Posterior cingulate gyrus (tissue), 11 donors: Measurements from ENCODE around the gene ERO1B.

Source experiments
- DNase-seq, 10 donors: peaks; one replicate each; pipeline versions ENCODE4 v3.0.0 to v3.0.0-alpha.2; 2020 to 2021; ENCODE audit warnings: mixed read lengths in 3 of 10
- intact Hi-C: fragments of 100-400 bp; cut with DNase I; formaldehyde crosslinking; loops from one replicate; pipeline ENCODE4 v1.15.1; 2023

Gene ERO1B

GRCh38 chr1:236258114-236258622 lies 23.6 kb downstream of the ERO1B start:
- DNase-seq = no peak
- intact Hi-C loops = no loop called here

DNA sequence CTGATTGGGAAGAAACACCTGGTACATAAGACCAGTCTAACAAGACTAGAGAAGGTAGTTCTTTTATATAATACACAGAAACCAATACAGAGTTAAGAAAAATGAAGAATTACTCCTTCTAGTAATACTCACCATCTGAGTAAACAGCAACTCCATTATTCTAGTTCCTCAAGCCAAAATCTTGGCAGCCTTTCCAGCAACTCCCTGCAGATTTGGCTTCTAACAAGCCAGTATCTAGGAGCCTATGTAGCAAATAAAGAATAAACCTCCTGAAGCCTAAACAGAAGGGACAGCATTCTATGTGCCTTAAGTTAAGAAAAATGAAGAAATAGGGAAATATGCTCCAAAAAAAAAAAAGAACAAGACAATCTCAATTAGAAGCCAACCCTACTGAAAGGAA lies 24.5 kb downstream of the ERO1B start:
- intact Hi-C loops = no loop called here
- no peak for DNase-seq

- intact Hi-C loops = no loop called here
- no peak for DNase-seq
These were observed 27.7 kb downstream of the ERO1B start for GRCh38 chr1:236253918-236254637.

DNA sequence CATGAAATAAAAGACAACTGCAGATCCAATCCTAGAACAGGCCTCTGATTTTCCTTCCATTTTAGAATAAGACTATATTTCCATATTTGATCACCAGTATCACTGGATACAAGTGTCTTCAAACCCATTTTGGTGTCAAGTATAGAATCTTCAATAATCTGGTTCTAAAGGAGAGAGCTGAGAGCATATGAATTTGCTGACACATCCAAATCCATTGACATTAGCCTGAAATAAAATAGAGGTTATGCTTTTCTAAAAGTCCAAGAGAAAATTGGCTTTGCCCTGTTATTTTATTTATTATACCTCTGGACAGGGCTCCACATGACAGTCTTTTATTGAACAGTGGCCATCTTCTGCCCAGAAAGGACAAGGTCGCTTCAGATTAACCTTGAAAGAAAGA lies 28.6 kb downstream of the ERO1B start:
- intact Hi-C loops = no loop called here
- no peak for DNase-seq

DNA sequence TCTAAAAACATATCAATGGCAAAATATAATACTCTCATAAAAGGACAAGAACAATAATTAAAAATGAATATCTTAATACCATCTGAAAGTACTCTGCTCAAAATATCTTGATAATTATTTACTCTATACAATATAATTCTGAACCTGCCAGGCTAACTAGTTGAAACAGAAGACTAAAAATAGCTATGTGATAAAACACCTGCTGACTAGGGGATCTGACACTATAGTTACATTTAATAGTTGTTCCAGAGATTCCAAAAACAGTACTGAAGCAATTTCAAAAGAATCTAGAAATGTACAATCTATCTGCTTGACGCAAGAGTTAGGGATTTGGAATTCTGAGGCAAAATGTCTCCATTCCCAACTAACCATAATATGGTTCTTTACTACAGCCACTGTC lies 30.2 kb downstream of the ERO1B start:
- DNase-seq = no peak
- intact Hi-C loops = no loop called here

- no peak for DNase-seq
- intact Hi-C loops = no loop called here
These were observed 34.5 kb downstream of the ERO1B start for GRCh38 chr1:236247286-236247685.

GRCh38 chr1:236242568-236242967 lies 39.2 kb downstream of the ERO1B start:
- intact Hi-C loops = no loop called here
- no peak for DNase-seq

DNA sequence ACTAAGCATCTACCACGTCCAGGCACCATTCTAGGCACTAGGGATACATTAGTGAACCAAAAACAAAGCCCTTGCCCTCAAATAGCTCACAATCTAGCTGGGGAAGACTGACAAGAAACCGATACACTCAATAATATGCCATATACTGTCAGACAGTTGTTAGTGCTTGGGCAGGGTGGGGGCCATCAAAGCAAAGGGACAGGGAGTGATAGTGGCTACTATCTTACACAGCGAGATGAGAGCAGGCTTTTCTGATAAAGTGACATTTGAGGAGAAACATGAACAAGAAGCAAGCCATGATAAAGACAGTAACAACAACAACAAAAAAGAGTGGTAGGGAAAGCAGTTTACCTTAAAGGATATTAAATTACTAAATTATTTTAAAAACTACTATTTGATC lies 41.1 kb downstream of the ERO1B start:
- DNase-seq = no peak

GRCh38 chr1:236239092-236239585 lies 42.6 kb downstream of the ERO1B start:
- intact Hi-C loops = no loop called here
- no peak for DNase-seq

More for the DNA sequence above, 41.1 kb downstream of the ERO1B start:
- intact Hi-C loops = no loop called here

GRCh38 chr1:236235116-236235515 lies 46.6 kb downstream of the ERO1B start:
- DNase-seq = no peak
- intact Hi-C loops = no loop called here

DNA sequence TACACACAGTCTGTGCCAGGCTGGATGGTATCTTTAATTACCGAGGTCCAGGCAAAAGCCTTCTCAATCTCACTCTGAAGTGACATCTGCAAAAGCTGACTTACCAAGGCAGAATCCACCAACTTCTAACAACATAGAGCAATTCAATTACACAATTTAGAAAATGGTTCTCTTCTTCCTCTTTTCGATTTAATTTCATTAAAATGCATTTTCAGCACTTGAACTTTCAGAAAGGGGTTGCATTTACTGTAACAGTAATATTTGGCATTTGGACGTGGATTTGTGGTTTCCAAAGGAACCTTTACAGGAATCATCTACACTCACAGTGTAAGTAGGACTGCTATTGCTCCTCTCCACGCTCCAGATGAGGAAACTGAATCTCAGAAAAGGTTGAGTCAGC lies 53.3 kb downstream of the ERO1B start:
- intact Hi-C loops = no loop called here
- no peak for DNase-seq

- DNase-seq = no peak
- intact Hi-C loops = no loop called here
These were observed 59.1 kb downstream of the ERO1B start for GRCh38 chr1:236222632-236223031.

DNA sequence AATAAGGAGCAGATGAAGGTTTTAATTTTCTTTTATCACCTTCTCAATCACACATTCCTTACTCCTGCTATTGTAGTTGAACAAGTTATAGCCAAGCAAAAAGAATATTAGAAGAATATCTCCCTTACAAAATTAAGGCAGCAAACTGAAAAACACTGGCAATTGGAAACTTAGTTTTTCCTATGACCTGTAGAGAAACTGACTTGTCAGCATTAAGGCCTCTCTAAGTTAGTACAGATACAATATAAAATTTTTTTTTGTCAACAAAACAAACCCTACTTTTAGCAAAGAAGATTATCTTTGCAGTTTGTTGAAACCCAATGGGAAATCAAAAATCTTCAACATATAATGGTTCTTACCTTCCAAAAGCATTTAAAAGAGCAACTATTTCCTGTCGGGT lies 61.3 kb downstream of the ERO1B start:
- DNase-seq = no peak
- intact Hi-C loops = no loop called here

DNA sequence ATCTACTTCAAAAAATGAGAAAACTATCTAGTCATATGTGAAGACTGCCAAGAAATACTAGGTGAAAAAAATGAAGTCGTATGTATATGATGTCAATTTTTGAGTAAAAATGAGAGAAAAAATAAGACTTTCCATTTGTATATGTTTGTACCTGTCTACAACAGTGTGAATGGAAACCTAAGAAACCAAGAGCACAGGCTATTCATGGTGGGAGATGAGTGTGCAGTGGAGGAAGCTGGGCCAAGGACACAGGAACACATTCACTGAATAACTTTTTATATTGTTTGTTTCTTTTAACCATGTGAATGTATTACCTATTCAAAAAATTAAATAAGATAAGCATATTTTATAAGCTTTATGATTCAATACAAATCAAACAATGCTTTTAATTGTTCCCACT lies 67.0 kb downstream of the ERO1B start:
- no peak for DNase-seq
- intact Hi-C loops = no loop called here

- intact Hi-C loops = no loop called here
- DNase-seq = no peak
These were observed 68.2 kb downstream of the ERO1B start for GRCh38 chr1:236213534-236213933.

- intact Hi-C loops = no loop called here
- DNase-seq = no peak
These were observed 69.9 kb downstream of the ERO1B start for GRCh38 chr1:236211815-236212214.

GRCh38 chr1:236209713-236210112 lies 72.0 kb downstream of the ERO1B start:
- intact Hi-C loops = no loop called here
- DNase-seq = no peak

DNA sequence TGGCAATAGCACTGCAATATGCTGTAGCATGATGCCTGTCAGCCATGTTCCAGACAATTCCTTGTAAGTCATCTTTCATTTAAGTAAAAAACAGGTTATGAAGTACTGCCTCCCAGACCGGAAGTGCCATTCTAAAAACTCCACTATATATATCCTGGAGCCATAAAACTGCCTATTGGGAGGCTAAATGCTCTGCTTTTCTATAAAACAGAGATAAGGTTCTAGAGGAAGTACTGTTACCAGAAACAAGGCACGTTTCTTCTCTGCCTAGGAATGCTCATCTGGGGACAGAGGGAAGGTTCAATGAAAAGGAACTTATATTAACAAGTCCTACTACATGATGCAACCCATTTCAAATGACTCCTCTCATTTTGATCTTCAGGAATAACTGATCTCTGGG lies 72.6 kb downstream of the ERO1B start:
- no peak for DNase-seq
- intact Hi-C loops = no loop called here

DNA sequence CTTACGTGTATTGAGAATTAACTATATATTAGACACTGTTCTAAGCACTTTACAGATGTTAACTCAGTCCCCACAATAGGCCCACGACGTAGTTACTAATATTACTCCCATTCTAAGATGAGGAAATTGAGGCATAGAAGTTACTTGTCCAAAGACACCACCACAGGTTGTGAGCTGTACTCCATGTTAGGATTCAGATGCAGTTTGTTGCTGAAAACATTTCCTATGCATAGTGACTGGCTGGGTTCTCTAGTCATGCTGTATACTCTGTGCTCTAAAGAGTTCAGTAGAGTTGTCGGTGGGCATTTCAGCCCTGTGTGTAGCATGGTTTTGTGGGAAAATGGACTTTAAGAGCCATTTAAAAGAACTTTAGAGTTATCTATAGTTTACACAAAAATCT lies 74.2 kb downstream of the ERO1B start:
- DNase-seq = no peak
- intact Hi-C loops = no loop called here

DNA sequence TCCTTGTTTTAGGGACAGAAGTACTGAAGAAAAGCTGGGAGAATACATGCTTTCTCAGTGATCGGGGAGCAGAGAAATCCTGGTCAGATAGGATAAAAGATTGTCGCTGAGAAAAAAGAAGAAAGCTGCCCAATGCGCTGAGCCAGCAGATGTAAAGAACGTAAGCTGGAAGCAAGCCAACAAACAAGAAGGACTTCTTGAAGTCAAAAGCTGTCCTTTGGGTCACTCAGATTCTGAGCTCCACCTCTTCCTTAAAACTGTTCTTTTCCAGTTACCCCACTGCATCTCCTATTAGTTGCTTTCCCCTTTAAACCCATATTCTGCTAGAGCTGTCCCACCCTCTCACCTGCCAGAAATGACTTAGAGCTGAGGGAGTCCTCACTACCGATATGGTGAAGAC lies 74.6 kb downstream of the ERO1B start:
- intact Hi-C loops = no loop called here
- DNase-seq = no peak

GRCh38 chr1:236206548-236206947 lies 75.2 kb downstream of the ERO1B start:
- intact Hi-C loops = no loop called here
- DNase-seq = no peak

- no peak for DNase-seq
- intact Hi-C loops = no loop called here
These were observed 77.1 kb downstream of the ERO1B start for GRCh38 chr1:236204656-236205055.

DNA sequence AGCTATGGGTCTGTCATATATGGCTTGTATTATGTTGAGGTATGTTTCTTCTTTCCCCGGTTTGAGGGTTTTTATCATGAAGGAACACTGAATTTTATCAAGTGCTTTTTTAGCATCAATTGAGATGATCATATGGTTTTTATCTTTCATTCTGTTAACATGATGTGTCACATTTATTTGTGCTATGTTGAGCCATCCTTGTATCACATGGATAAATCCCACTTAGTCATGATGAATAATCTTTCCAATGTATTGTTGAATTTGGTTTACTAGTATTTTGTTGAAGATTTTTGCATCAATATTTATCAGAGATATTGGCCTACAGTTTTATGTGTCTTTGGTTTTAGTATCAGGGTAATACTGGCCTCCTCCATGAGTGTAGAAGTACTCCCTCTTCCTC lies 77.7 kb downstream of the ERO1B start:
- no peak for DNase-seq
- intact Hi-C loops = no loop called here
